ENCODE data around the gene DEFB114.

Gene DEFB114

DNA sequence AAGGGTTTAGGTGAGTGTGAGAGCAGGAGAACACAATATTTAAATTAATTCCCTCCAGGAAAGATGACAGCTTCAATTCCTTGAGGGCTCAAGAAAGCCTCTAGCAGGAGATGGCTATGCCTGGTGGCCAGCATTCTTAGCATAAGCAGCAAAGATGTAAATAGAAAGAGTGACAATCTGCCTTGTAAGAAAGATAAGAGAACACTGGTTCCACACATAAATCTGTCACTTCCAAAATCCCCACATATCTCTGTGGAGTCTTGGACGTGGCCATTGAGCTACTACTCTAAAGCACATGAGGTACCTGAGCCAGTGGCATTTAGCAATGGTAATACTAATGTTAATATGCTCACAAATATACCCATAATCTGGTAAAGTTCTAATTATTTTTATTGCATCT, 29.2 kb downstream of the DEFB114 start:
- Histone ChIP-seq H3K4me2 (ENCODE audit: low read length) (no peak overlapping the region), H3K27me3 (ENCODE audit: insufficient read depth, low read length) (no peaks in the 10 kb centered on the region), H2AFZ (ENCODE audit: low read length) (no peak overlapping the region), H3K9me3 (ENCODE audit: low read length) (no peaks in the 10 kb centered on the region), H3K9me2 (ENCODE audit: low read depth, low read length) (no peaks in the 10 kb centered on the region), H3K27ac (ENCODE audit: low read depth, low read length, poor library complexity, severe bottlenecking) (no peak overlapping the region), H4K20me1 (ENCODE audit: insufficient read depth, low read length) (no peaks in the 10 kb centered on the region), H3K4me3 (ENCODE audit: low read depth, low read length, poor library complexity, severe bottlenecking) (no peak overlapping the region), H3K36me3 (ENCODE audit: insufficient read depth, low read length) (no peaks in the 10 kb centered on the region), H3F3A (ENCODE audit: insufficient read depth, low read length) (no peaks in the 10 kb centered on the region), H3K4me1 (ENCODE audit: insufficient read depth, low read length, severe bottlenecking) (no peaks in the 10 kb centered on the region), H3K79me2 (ENCODE audit: insufficient read depth, low read length) (no peaks in the 10 kb centered on the region), H3K9ac (ENCODE audit: low read length) (no peak overlapping the region)
- TF ChIP-seq, protein P1, sequence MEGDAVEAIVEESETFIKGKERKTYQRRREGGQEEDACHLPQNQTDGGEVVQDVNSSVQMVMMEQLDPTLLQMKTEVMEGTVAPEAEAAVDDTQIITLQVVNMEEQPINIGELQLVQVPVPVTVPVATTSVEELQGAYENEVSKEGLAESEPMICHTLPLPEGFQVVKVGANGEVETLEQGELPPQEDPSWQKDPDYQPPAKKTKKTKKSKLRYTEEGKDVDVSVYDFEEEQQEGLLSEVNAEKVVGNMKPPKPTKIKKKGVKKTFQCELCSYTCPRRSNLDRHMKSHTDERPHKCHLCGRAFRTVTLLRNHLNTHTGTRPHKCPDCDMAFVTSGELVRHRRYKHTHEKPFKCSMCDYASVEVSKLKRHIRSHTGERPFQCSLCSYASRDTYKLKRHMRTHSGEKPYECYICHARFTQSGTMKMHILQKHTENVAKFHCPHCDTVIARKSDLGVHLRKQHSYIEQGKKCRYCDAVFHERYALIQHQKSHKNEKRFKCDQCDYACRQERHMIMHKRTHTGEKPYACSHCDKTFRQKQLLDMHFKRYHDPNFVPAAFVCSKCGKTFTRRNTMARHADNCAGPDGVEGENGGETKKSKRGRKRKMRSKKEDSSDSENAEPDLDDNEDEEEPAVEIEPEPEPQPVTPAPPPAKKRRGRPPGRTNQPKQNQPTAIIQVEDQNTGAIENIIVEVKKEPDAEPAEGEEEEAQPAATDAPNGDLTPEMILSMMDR (IDR thresholded peaks at IDR 0.05; ENCODE audit: low read length) = no peak
- TF ChIP-seq EZH2 (IDR thresholded peaks at IDR 0.05; ENCODE audit: borderline replicate concordance, low read length) = no peak

GRCh38 chr6:49933526-49933925, 30.4 kb downstream of the DEFB114 start:
- no peaks in the 10 kb centered on the region for H3K9me2 ChIP-seq (ENCODE audit: low read depth, low read length)
- H3K79me2 ChIP-seq (ENCODE audit: insufficient read depth, low read length) = no peaks in the 10 kb centered on the region
- no peaks in the 10 kb centered on the region for H3K27me3 ChIP-seq (ENCODE audit: insufficient read depth, low read length)
- H3F3A ChIP-seq (ENCODE audit: insufficient read depth, low read length) = no peaks in the 10 kb centered on the region
- H3K9me3 ChIP-seq (ENCODE audit: low read length) = no peaks in the 10 kb centered on the region
- no peaks in the 10 kb centered on the region for H3K4me1 ChIP-seq (ENCODE audit: insufficient read depth, low read length, severe bottlenecking)
- no peak overlapping the region for H2AFZ ChIP-seq (ENCODE audit: low read length)
- H3K9ac ChIP-seq (ENCODE audit: low read length) = no peak overlapping the region
- H3K4me3 ChIP-seq (ENCODE audit: low read depth, low read length, poor library complexity, severe bottlenecking) = no peak overlapping the region
- H3K4me2 ChIP-seq (ENCODE audit: low read length) = no peak overlapping the region
- no peak overlapping the region for H3K27ac ChIP-seq (ENCODE audit: low read depth, low read length, poor library complexity, severe bottlenecking)
- no peaks in the 10 kb centered on the region for H4K20me1 ChIP-seq (ENCODE audit: insufficient read depth, low read length)
- no peaks in the 10 kb centered on the region for H3K36me3 ChIP-seq (ENCODE audit: insufficient read depth, low read length)
- no peak for TF ChIP-seq EZH2 (IDR thresholded peaks at IDR 0.05; ENCODE audit: borderline replicate concordance, low read length)
- TF ChIP-seq, protein P1 (IDR thresholded peaks at IDR 0.05; ENCODE audit: low read length) = no peak

DNA sequence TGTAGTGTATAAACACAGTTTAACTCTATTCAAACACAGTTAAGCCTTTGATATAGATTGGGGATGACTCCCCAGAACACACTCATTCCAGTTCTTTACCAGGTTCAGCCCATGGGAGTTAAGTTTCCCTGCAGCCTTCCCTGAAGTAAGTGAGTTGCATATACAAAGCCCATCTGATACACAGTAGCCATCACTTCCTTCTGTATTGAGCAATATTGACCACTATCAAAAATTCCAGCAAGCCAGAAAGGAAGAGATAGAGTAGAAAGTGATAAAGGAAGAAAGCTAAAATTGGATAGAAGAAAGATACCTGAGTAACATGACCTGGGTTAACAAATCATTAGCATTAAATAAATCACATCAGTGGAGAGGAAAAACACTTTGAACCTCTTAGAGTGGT, 34.6 kb downstream of the DEFB114 start:
- Histone ChIP-seq H3K27ac (ENCODE audit: low read depth, low read length, poor library complexity, severe bottlenecking) (no peak overlapping the region), H2AFZ (ENCODE audit: low read length) (no peak overlapping the region), H3K79me2 (ENCODE audit: insufficient read depth, low read length) (no peaks in the 10 kb centered on the region), H3K27me3 (ENCODE audit: insufficient read depth, low read length) (no peaks in the 10 kb centered on the region), H3K4me1 (ENCODE audit: insufficient read depth, low read length, severe bottlenecking) (no peaks in the 10 kb centered on the region), H4K20me1 (ENCODE audit: insufficient read depth, low read length) (no peaks in the 10 kb centered on the region), H3K36me3 (ENCODE audit: insufficient read depth, low read length) (no peaks in the 10 kb centered on the region), H3K4me3 (ENCODE audit: low read depth, low read length, poor library complexity, severe bottlenecking) (no peak overlapping the region), H3K9ac (ENCODE audit: low read length) (no peak overlapping the region), H3K4me2 (ENCODE audit: low read length) (no peak overlapping the region), H3K9me3 (ENCODE audit: low read length) (no peaks in the 10 kb centered on the region), H3K9me2 (ENCODE audit: low read depth, low read length) (no peaks in the 10 kb centered on the region), H3F3A (ENCODE audit: insufficient read depth, low read length) (no peaks in the 10 kb centered on the region)
- TF ChIP-seq EZH2 (IDR thresholded peaks at IDR 0.05; ENCODE audit: borderline replicate concordance, low read length) = no peak
- TF ChIP-seq, protein P1 (IDR thresholded peaks at IDR 0.05; ENCODE audit: low read length) = no peak
